Left forelimb (tissue), 1 donor: ENCODE data around the gene VCL.
"Not testable (repeated sequence)": the region's sequence is repeated elsewhere in the genome, so short reads cannot be mapped to it uniquely, and the experiment has no call there.

Experiments used
- DNase-seq: peaks from one replicate; pipeline ENCODE4 v3.0.0-alpha.2; 2018; ENCODE audit warnings: low spot score

The VCL gene

GRCh38 chr10:74039561-74040145, 41.7 kb downstream of the VCL start:
- DNase-seq: no peak

- no peak for DNase-seq
Observed at GRCh38 chr10:74040200-74041126, 42.5 kb downstream of the VCL start.

- DNase-seq: no peak
Observed at GRCh38 chr10:74044419-74044818, 46.5 kb downstream of the VCL start.

DNA sequence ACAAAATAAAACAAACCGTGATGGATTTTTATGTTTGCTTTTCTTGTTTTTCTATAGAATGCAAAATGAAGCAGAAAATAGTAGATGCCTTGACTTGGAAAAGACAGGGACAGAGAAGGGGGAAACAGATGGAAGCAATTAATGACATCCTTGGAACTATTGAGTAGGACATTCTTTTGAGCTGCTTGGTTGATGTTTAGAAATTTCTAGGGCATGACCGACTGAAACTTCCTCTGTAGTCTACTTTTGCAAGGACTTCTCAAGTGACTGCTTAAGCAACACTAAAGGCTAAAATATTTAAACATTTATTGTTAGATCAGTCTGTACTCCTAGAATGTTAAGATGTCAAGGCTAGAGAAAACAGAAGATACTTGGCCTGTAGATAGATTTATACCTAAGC, 49.4 kb downstream of the VCL start:
- DNase-seq: no peak

GRCh38 chr10:74047871-74048270, 50.0 kb downstream of the VCL start:
- no peak for DNase-seq

- DNase-seq: no peak
Observed at GRCh38 chr10:74048433-74048832, 50.5 kb downstream of the VCL start.

- no peak for DNase-seq
Observed at GRCh38 chr10:74049955-74050354, 52.0 kb downstream of the VCL start.

GRCh38 chr10:74050653-74051052, 52.7 kb downstream of the VCL start:
- no peak for DNase-seq

DNA sequence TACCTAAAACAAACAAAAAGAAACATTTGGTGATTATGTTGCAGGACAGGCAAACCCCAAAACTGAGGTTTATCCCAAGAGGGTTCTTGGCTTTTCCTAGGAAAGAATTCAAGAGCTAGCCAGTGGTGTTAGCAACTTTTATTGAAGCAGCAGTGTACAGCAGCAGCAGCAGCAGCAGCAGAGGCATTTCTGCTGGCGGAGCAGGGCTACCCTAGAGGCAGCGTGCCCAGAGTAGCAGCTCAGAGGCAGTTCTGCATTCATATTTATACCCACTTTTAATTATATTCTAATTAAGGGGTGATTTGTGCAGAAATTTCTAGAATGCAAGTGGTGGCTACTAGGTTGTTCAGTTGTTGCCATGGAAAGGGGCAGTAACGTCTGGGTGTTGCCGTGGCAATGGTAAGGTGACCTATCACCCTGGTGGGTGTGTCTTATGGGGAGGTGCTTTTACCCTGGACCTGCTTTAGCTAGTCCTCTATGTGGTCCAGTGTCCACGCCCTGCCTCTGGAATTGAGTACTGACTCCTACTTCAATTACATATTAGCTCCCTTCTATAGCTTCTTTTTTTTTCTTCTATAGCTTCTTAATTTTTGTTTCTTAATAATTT, 53.9 kb downstream of the VCL start:
- no peak for DNase-seq

GRCh38 chr10:74052994-74053393, 55.1 kb downstream of the VCL start:
- DNase-seq: no peak

GRCh38 chr10:74055383-74056049, 57.6 kb downstream of the VCL start:
- DNase-seq: no peak

- DNase-seq: no peak
Observed at GRCh38 chr10:74056050-74056818, 58.3 kb downstream of the VCL start.

DNA sequence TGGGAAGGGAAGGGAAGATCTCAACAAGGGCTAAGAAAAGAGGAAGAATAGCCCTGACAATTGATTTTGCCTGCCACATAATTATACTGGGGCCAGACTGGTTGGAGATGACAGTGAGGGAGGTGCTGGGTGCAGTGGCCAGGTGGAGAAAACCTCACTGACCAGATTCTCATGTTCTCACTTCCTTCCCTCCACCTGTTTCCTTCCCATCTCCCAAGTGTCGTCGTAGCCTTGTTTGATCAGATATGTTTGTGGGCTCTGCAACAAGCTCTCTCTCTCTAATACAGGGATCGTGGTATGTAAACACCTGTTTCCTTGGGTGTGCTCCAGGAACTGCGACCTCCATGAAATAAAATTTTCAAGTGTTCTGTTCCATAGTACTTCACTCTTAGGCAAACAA, 60.2 kb downstream of the VCL start:
- DNase-seq: no peak

DNA sequence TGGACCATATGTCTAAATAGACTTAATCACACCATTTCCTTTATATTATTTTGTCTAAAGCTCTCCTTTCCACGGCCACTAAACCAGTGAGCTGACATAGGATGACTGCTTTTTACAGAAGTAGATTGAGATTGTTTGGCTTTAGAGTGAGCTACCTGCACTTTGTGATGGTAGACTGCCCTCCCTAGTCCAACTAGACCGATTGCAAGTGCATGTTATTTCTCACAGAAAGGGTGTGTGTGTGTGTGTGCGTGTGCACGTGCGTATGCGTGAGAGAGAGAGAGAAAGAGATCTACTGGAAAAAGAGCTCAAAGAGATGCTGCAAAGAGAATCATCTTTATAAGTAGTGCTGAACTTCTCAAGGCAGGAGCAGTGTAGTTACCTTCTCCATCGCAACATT, 60.7 kb downstream of the VCL start:
- no peak for DNase-seq

- no peak for DNase-seq
Observed at GRCh38 chr10:74061104-74061503, 63.2 kb downstream of the VCL start.

- not testable (repeated sequence) for DNase-seq
Observed at GRCh38 chr10:74061978-74062377, 64.1 kb downstream of the VCL start.

- DNase-seq: no peak
Observed at GRCh38 chr10:74063256-74063655, 65.3 kb downstream of the VCL start.

DNA sequence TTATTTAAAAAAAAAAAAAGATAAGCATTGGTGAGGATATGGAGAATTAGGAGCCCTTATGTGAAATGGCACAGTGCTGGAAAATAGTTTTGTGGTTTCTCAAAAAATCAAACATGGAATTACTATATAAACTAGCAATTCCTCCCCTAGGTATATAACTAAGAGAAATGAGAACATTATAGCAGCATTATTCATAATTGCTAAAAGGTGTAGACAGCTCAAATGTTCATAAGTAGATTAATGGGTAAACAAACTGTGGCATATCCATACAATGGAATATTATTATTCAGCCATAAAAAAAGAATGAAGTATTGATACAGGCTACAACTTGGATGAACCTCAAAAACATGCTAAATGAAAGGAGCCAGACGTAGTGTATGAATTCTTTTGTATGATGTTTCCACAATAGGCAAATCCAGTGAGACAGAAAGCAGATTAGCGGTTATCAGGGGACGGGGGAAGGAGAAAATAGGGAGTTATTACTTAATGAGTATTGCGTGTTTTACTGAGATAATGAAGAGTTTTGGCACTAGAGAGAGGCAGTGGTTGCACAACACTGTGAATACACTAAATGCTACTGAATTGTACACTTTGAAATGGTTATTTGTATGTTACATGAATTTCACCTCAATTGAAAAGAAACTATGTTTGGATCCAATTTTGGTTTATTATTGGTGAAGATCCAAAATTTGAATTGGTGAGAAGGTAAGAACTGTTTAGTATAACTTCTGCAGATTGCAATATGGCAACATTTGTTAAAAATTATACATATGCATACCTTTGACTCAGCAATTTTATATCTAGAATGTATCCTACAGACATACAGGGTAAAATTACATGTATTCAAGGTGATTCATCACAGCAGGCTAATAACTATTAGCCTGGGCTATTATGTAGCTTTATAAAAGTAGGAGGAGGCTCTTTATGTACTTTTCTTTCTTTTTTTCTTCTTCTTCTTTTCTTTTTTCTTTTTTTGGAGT, 69.7 kb downstream of the VCL start:
- DNase-seq: no peak

GRCh38 chr10:74071157-74071556, 73.2 kb downstream of the VCL start:
- no peak for DNase-seq

DNA sequence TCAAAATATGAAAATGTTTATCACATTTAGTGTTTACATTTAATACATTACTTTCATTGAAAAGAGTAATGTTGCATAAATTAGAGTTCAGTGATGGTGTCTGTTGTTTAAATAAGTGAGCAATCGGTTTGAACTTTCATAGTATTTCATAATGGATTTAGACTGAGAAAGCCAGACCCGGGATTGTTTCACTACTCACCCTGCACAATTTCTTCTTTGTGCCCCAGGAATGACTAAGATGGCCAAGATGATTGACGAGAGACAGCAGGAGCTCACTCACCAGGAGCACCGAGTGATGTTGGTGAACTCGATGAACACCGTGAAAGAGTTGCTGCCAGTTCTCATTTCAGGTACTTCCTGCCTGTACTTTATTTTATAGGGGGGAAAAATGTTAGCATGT, 74.6 kb downstream of the VCL start:
- DNase-seq: no peak

DNA sequence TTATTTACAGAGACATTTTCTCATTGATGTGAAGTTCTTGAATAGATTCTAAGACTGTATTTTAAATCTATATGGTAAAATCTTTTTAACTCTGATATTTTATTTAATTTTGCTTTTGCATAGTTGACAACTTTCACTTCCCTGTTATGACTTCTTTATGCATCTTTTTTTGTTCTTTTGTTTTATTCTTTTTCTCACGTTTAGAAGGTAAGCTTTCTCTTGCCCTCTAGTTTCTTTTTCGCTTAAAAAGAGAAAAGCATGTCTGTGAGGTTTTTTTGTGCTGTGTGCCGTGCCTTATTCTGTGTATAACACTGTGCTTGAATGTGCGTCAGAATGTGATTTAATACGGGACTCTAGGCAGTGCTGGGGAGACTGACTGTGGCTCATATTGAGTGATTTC, 78.0 kb downstream of the VCL start:
- DNase-seq: no peak
